Epithelial cell of esophagus (primary cell): ENCODE results near the gene PPP1R15B.

Experiments used
- DNase-seq: peaks from one replicate; pipeline ENCODE4 v3.0.0; 2010; ENCODE audit warnings: low read depth
- H3K4me3 ChIP-seq: 2 replicates; pipeline ENCODE4 v1.5.1; 2011; ENCODE audit warnings: mild to moderate bottlenecking, low read length, control low read depth
- CTCF ChIP-seq: IDR thresholded peaks from 2 replicates; pipeline ENCODE4 v1.5.1; 2011; ENCODE audit warnings: low read depth, mild to moderate bottlenecking, low read length, control low read depth, inconsistent platforms; ENCODE audit not compliant: insufficient read depth; ENCODE audit errors: missing control alignments

Gene PPP1R15B

GRCh38 chr1:204359474-204360255, 52.0 kb downstream of the PPP1R15B start, which contains the start of gene PLEKHA6:
PLEKHA6 (minus strand) TSS chr1:204359929; CDS start chr1:204273727, 86,202 bp downstream.
- peak; percentile 15 for TF ChIP-seq CTCF
- no peak for DNase-seq
- H3K4me3 ChIP-seq = no peak within 1 kb of the TSS

GRCh38 chr1:204359131-204359473, 52.5 kb downstream of the PPP1R15B start:
- no peak overlapping the region for H3K4me3 ChIP-seq
- TF ChIP-seq CTCF = no peak
- DNase-seq = no peak

GRCh38 chr1:204358605-204359004, 53.0 kb downstream of the PPP1R15B start:
- DNase-seq = no peak
- TF ChIP-seq CTCF = no peak

GRCh38 chr1:204357551-204358490, 53.8 kb downstream of the PPP1R15B start:
- H3K4me3 ChIP-seq = no peak overlapping the region
- DNase-seq = no peak
- TF ChIP-seq CTCF = no peak

More at GRCh38 chr1:204358605-204359004, 53.0 kb downstream of the PPP1R15B start:
- H3K4me3 ChIP-seq = no peak overlapping the region

- DNase-seq = no peak
- no peak for TF ChIP-seq CTCF
- H3K4me3 ChIP-seq = no peak overlapping the region
These were observed 54.6 kb downstream of the PPP1R15B start for GRCh38 chr1:204356997-204357396.

- no peak for TF ChIP-seq CTCF
- no peak for DNase-seq
- no peak overlapping the region for H3K4me3 ChIP-seq
These were observed 55.7 kb downstream of the PPP1R15B start for GRCh38 chr1:204355913-204356312.
